HG03103 (cell line): ENCODE data around the gene ZNF444.
"Not testable (repeated sequence)": the region's sequence is repeated elsewhere in the genome, so short reads cannot be mapped to it uniquely, and the experiment has no call there.

Source experiments
- ATAC-seq: cut with Tn5 transposase; IDR thresholded peaks from one replicate; pipeline ENCODE4 v1.9.1; 2021; ENCODE audit warnings: low read depth; ENCODE audit not compliant: unreplicated experiment

ZNF444 gene

GRCh38 chr19:56140583-56141416 is at the start of gene ZNF444:
Gene ZNF444 (plus strand): TSS chr19:56141287. CDS start chr19:56146912, 5,625 bp downstream.
- peak; percentile 82 for ATAC-seq

DNA sequence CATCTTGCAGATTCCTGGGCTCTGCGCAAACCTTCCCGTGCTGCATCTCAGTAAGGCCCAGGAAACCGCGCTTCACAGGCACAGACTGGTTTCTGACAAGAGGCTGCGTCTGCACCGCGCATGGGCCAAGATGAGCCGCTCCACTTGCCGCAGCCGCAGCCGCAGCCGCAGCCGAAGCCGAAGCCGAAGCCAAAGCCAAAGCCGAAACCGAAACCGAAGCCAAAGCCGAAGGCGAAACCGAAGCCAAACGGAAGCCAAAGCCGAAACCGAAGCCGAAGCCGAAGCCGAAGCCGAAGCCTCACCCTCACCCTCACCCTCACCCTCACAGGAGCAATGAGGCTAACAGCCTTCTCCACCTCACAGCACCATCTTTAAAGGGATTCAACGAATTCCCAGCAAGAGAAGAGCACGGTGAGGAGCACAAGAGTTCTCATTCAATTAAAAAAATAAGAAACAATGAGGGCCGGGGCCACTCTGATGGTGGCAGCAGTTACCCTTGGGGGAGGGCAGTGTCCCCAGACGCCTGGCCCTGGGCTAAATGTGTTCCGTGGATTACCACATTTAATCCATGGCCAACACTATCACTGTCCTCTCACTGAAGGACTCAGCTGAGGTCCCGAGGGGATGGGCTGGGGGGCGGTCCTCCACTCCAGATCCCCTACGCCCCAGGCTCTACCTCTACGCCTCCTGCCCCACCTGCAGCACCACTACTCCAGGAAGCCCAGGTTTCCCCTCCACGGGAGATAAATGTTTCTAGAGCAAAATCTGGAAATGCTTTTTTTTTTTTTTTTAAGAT is 49.1 kb upstream of the ZNF444 start:
- ATAC-seq, result no peak

- no peak for ATAC-seq
Observed at GRCh38 chr19:56092685-56093631, 48.1 kb upstream of the ZNF444 start.

GRCh38 chr19:56094449-56094848 is 46.6 kb upstream of the ZNF444 start:
- no peak for ATAC-seq

- no peak for ATAC-seq
Observed at GRCh38 chr19:56096665-56097064, 44.4 kb upstream of the ZNF444 start.

GRCh38 chr19:56097306-56097705 is 43.8 kb upstream of the ZNF444 start:
- no peak for ATAC-seq

DNA sequence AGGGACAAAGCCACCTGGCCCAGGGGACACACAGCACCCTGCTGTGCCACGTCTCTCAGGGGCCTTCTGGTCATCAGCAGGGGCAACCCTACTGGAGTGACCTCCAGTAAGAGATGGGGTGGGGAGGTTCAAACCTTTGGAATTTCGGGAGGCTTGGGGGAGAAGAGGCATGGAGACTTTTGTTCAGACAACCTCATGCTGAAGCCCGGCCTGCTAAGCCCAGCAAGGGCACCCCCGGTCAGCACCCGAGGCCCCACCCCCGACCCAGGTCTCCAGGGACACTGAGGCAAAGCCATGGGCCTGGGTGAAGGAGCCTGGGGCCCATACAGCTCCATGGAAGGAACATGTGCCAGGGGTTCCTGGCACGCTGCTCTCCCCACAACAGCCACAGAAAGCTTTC is 43.3 kb upstream of the ZNF444 start:
- no peak for ATAC-seq

DNA sequence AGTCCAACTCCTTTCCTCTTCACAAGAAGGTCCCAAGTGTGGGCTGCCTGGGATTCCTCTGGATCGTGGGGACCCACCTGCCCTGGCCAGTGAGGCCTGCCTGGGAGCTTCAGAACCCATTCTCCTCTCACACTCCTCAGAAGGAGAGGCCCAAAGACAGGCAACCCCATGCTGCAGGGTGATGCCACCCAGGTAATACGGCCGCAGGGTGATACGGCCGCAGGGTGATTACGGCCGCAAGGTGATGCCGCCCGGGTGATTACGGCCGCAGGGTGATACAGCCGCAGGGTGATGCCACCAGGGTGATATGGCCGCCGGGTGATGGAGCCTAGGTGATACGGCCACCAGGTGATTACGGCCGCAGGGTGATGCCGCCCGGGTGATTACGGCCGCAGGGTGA is 42.9 kb upstream of the ZNF444 start:
- not testable (repeated sequence) for ATAC-seq

- no peak for ATAC-seq
Observed at GRCh38 chr19:56098731-56099568, 42.1 kb upstream of the ZNF444 start.

GRCh38 chr19:56099638-56100539 is 41.2 kb upstream of the ZNF444 start:
- ATAC-seq, result no peak

GRCh38 chr19:56101095-56101494 is 40.0 kb upstream of the ZNF444 start:
- no peak for ATAC-seq

- no peak for ATAC-seq
Observed at GRCh38 chr19:56101746-56102535, 39.1 kb upstream of the ZNF444 start.

- no peak for ATAC-seq
Observed at GRCh38 chr19:56103027-56103614, 38.0 kb upstream of the ZNF444 start.

- no peak for ATAC-seq
Observed at GRCh38 chr19:56104423-56104822, 36.7 kb upstream of the ZNF444 start.

DNA sequence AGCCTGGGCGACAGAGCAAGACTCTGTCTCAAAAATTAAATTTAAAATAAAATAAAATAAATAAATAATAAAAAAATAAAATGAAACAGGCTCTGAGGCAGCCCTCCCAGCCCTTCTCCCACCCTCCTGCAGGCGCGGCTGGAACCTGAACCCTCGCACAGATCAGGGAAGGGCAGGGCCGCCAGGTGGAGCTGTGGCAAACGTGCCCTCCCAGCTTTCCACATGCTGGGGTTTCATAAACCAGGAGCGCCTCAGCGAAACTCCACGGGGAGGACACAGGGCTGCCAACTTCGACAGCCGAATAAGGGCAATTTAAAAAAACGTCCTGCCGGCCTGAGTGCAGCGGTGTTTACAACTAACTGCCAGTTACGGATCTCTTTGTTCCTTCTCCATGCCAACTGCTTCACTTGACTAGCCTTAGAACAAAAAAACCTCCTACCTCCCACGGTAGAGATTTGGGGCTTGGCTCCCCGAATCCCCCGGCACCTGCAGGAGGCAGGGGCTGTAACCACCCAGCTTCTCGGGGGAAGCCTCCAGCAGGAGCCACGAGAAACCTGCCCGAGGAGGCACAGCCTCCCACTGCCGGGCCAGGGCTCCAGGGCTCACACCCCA is 35.9 kb upstream of the ZNF444 start:
- ATAC-seq, result no peak

DNA sequence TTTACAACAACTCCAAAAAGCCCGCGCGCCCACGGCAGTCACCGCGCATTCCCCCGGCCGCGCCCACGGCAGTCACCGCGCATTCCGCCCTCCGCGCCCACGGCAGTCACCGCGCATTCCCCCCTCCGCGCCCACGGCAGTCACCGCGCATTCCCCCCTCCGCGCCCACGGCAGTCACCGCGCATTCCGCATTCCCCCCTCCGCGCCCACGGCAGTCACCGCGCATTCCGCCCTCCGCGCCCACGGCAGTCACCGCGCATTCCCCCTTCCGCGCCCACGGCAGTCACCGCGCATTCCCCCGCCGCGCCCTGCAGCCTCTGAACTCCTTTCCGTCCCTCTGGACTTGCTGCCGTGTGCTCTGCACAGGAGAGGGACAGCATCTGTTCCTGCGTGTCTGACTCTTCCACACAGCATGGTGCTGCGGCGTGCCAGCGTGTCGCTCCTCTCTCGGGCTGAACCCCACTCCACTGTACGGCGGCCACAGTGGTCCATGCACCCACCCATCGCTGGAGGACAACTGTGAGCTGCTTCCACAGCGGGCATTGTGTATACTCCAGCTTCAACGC is 35.2 kb upstream of the ZNF444 start:
- not testable (repeated sequence) for ATAC-seq

GRCh38 chr19:56106397-56106849 is 34.7 kb upstream of the ZNF444 start:
- no peak for ATAC-seq
